HL-60 (cell line): ENCODE results near the gene SP2.

Experiments
- DNase-seq, 2 experiments: peaks; one replicate each; pipeline ENCODE4 v3.0.0-alpha.2; 2010 to 2020; ENCODE audit warnings: low read depth in 1 of 2, low spot score in 1 of 2
- H3K27ac ChIP-seq: fragments of 250-450 bp; sonication (Bioruptor Pico); replicated peaks from 2 replicates; pipeline ENCODE4 v1.5.1; 2020; ENCODE audit warnings: mild to moderate bottlenecking, moderate library complexity
- H3K27me3 ChIP-seq: fragments of 250-450 bp; sonication (Bioruptor Pico); 2 replicates; pipeline ENCODE4 v1.5.1; 2021; ENCODE audit warnings: mild to moderate bottlenecking, moderate library complexity; ENCODE audit not compliant: insufficient read depth, poor library complexity, severe bottlenecking
- H3K4me3 ChIP-seq: replicated peaks from 2 replicates; pipeline ENCODE4 v1.5.1; 2011; ENCODE audit warnings: mild to moderate bottlenecking, control low read depth, low read length; ENCODE audit not compliant: insufficient read depth
- GABPA ChIP-seq: IDR thresholded peaks from 2 replicates; pipeline ENCODE4 v1.6.1; 2012; ENCODE audit warnings: low read depth
- POLR2AphosphoS5 ChIP-seq: IDR thresholded peaks from 2 replicates; pipeline ENCODE4 v1.6.1; 2012; ENCODE audit warnings: low read depth
- REST ChIP-seq: IDR thresholded peaks from 2 replicates; pipeline ENCODE4 v1.6.1; 2012; ENCODE audit warnings: low read depth; ENCODE audit not compliant: insufficient replicate concordance
- SPI1 ChIP-seq: IDR thresholded peaks from 2 replicates; pipeline ENCODE4 v1.6.1; 2012; ENCODE audit warnings: low read depth, mild to moderate bottlenecking, borderline replicate concordance
- long read RNA-seq: library from polyadenylated mRNA; unstranded; transcript quantifications from one replicate; pipeline ENCODE4 v2.0.0, GENCODE V29; 2020
- TF ChIP-seq, protein P1 (sequence below): IDR thresholded peaks from one replicate; pipeline ENCODE4 v1.5.1; 2011; ENCODE audit warnings: low read length, control low read depth, inconsistent platforms; ENCODE audit not compliant: insufficient read depth

SP2 gene
- long read RNA-seq, transcript SP2-201 (7 exons, 3,112 nt) = major isoform, 6 of 8 reads
- long read RNA-seq, partial matches to known transcripts = 1 of 8 reads
- long read RNA-seq, other reads (novel, unspliced or antisense) = 1 of 8 reads

DNA sequence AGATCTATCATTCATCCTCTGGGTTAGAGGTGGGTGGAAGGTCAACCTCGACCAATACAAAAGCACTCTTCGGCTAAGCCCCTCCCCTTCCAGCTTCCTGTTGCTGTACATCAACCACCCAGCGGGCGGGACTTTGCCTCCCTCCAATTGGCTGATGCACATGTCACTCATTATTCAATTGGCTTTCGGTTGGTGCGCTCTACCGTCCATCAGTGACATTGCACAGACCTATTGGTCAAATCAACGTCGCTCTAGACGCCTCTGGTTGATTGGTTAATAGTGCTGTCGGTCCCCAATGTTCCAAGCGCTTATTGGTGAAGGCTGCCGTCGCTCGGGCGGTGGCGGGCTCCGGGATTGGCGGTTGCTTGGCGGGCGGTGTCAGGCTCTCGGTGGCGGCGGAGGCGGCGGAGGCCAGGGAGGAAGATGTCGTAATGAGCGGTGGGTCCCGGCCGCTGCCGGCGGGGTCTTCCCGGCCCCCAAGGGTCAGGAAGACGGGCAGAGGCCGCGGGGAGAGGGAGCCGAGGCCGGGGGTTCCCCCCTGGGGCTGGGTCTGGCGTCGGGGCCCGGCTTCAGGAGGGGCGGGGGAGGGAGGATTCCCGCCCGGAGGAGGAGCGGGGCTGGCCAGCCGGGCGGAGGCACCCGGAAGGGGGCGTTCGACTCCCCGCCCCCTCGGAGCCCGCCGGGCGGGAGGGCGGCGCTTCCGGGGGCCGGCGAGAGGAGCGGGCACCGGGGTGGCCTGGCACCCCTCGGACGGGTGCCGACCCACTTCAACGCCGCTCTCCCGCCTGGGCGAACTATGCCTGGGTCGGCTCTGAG, at the start of gene SP2:
Gene SP2 (plus strand): TSS at position 381 of the 816 bp plus-strand sequence. CDS start 51 bp downstream, at position 432.
- Histone ChIP-seq H3K4me3 (peak within 1 kb of the TSS; percentile 81), H3K27me3 (no peaks in the 10 kb centered on the region), H3K27ac (peak within 1 kb of the TSS; percentile 99)
- TF ChIP-seq, protein P1, sequence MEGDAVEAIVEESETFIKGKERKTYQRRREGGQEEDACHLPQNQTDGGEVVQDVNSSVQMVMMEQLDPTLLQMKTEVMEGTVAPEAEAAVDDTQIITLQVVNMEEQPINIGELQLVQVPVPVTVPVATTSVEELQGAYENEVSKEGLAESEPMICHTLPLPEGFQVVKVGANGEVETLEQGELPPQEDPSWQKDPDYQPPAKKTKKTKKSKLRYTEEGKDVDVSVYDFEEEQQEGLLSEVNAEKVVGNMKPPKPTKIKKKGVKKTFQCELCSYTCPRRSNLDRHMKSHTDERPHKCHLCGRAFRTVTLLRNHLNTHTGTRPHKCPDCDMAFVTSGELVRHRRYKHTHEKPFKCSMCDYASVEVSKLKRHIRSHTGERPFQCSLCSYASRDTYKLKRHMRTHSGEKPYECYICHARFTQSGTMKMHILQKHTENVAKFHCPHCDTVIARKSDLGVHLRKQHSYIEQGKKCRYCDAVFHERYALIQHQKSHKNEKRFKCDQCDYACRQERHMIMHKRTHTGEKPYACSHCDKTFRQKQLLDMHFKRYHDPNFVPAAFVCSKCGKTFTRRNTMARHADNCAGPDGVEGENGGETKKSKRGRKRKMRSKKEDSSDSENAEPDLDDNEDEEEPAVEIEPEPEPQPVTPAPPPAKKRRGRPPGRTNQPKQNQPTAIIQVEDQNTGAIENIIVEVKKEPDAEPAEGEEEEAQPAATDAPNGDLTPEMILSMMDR = no peak
- TF ChIP-seq REST (no peak), POLR2AphosphoS5 (peak; percentile 64; the same call in 1 of the 2 replicates), SPI1 (no peak), GABPA (peak; percentile 94)
- DNase-seq = peak; percentile 100

DNA sequence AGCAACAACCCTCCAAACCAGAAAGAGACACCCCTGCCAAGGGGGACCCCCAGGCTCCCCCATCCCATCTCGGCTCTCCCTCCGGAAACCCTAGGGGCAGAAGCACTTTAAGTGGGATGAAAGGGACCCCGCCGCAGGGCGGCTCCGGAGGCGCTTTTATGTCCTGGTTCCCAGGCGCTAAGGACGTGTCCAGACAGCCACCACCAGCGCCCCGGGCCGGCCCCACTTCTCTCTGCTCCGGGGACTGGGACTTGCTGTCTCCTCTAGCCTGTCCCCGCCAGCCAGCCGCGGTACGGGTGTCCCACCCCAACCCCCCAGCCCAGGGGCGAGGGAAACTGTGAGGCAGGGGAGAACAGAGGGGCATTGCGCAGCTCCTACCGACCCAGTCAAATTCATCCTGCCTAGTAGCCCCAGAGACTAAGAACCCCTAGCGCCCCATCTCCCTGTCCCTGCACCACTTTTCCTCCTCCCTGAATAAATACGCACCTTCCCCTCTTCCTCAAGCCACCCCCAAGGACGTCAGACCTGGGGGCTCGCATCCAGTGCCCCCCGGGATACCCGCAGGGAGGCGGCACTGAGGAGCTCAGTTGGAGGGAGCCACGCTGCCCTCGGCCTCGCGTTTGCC, 49.2 kb upstream of the SP2 start:
- Histone ChIP-seq H3K4me3 (no peak overlapping the region), H3K27ac (no peak overlapping the region)

DNA sequence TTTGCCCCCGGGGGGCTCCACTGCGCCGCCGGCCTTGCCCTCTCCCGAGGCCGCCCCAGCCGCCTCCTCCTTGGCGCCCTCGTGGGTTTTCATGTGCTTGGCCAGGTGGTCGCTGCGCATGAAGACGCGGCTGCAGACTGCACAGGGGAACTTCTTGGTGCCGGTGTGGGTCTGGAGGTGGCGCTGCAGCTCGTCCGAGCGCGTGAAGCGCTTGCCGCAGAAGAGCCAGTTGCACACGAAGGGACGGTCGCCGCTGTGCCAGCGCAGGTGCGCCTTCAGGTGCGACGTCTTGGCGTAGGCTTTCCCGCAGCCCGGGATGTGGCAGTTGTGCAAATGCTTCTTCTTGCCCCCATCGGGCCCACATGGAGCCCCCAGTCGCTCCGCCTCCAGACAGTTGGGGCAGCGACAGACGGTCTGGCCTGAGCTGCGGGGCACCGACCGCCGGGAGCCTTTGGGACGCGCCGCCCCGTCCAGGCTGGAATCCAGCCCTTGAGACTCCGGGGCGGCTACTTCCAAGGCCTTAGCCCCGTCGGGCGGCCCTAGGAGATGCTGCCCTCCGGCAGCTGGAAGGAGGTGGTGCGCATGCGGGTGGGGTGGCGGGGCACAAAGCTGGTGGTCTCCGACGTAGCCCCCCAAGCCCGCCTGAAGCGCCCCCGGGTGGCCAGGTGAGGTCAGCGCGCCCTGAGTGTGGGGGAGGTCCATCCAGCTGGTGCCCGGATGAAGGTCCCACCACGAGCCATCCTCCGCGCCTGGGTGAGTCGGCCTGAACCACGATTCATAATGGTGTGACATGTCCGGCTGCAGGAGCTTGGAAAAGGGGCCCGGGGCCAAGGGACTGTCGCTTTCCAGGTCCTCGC, 48.5 kb upstream of the SP2 start:
- Histone ChIP-seq H3K27ac (no peak overlapping the region), H3K27me3 (peaks cover 68% of the 10 kb centered on the region), H3K4me3 (no peak overlapping the region)
- TF ChIP-seq GABPA (no peak), REST (no peak), SPI1 (no peak), POLR2AphosphoS5 (no peak)
- TF ChIP-seq, protein P1 = peak; percentile 29
- DNase-seq = peak in 1 of 2 experiments; percentile 22

More for the DNA sequence above, 49.2 kb upstream of the SP2 start:
- no peak for DNase-seq
- no peak for TF ChIP-seq SPI1
- peaks cover 60% of the 10 kb centered on the region for H3K27me3 ChIP-seq
